Panc1 (cell line): Measurements from ENCODE around the gene USP9X. TPM values are rescaled to one million over a fixed set of nuclear protein-coding genes. Genes with fewer than 3 reads are reported as not detected.

Experiments
- ATAC-seq: fragments of 200-7000 bp; cut with Tn5 transposase; 2 replicates; pipeline ENCODE4 v1.9.1; 2020; ENCODE audit warnings: mild to moderate bottlenecking, moderate library complexity
- BruUV-seq: library from RNA; stranded (reverse); fragments of 400-500 nt; replicated peaks from 2 replicates; lab custom pipeline; 2021; lab: Mats Ljungman, UMichigan
- CTCF ChIA-PET: fragments of 300-600 bp; sonication (Branson Sonifier 250); formaldehyde crosslinking; loops from one replicate; lab custom pipeline; 2022; ENCODE audit warnings: antibody characterized with exemption; lab: Charles Lee
- POLR2A ChIA-PET: fragments of 300-600 bp; sonication (Branson Sonifier 250); formaldehyde crosslinking; loops from one replicate; lab custom pipeline; 2022; ENCODE audit warnings: antibody characterized with exemption; lab: Charles Lee
- DNase-seq: peaks from one replicate; pipeline ENCODE4 v3.0.0-alpha.2; 2010; ENCODE audit warnings: low read depth, low spot score
- H3K27ac ChIP-seq: 2 replicates; pipeline ENCODE4 v1.5.1; 2011; ENCODE audit warnings: mild to moderate bottlenecking, low read length, inconsistent platforms
- H3K27me3 ChIP-seq: fragments of 200-500 bp; sonication (Bioruptor generic); 2 replicates; pipeline ENCODE4 v1.6.0; 2014; ENCODE audit warnings: low read length, inconsistent platforms; ENCODE audit not compliant: control insufficient read depth, insufficient read depth
- H3K36me3 ChIP-seq: fragments of 200-500 bp; sonication (Bioruptor generic); 2 replicates; pipeline ENCODE4 v1.5.1; 2014; ENCODE audit warnings: inconsistent platforms, mild to moderate bottlenecking, low read length, moderate library complexity; ENCODE audit not compliant: control insufficient read depth, insufficient read depth
- H3K4me1 ChIP-seq: 2 replicates; pipeline ENCODE4 v1.5.1; 2011; ENCODE audit warnings: inconsistent platforms, mild to moderate bottlenecking, low read length, moderate library complexity; ENCODE audit not compliant: control insufficient read depth, insufficient read depth
- H3K4me3 ChIP-seq, 2 experiments: 2 replicates each; pipeline ENCODE4 v1.5.1; 2011 to 2012; ENCODE audit warnings: low read depth in 2 of 2, low read length in 2 of 2, mild to moderate bottlenecking in 2 of 2, inconsistent platforms in 1 of 2, moderate library complexity in 1 of 2
- H3K9me3 ChIP-seq: fragments of 200-500 bp; sonication (Bioruptor generic); 2 replicates; pipeline ENCODE4 v1.5.1; 2014; ENCODE audit warnings: low read depth, mild to moderate bottlenecking, inconsistent platforms, low read length, moderate library complexity; ENCODE audit not compliant: control insufficient read depth, insufficient read depth
- POLR2AphosphoS5 ChIP-seq: IDR thresholded peaks from 2 replicates; pipeline ENCODE4 v1.6.1; 2012; ENCODE audit warnings: mild to moderate bottlenecking, low read depth, low read length, moderate library complexity
- SIN3A ChIP-seq: IDR thresholded peaks from 2 replicates; pipeline ENCODE4 v1.6.1; 2012; ENCODE audit warnings: low read depth, mild to moderate bottlenecking, low read length, moderate library complexity, borderline replicate concordance; ENCODE audit not compliant: insufficient read depth
- TCF7L2 ChIP-seq: IDR thresholded peaks from 2 replicates; pipeline ENCODE4 v1.6.1; 2011; ENCODE audit warnings: mild to moderate bottlenecking, low read depth, low read length, inconsistent platforms
- in situ Hi-C: cut with HindIII; loops from 2 replicates; pipeline ENCODE4 v1.10.0; 2016; ENCODE audit warnings: low sequenced_read_pairs, low pct_unique_long_range_greater_than_20kb
- intact Hi-C: fragments of 100-400 bp; cut with micrococcal nuclease; formaldehyde crosslinking; loops from one replicate; pipeline ENCODE4 v1.10.0; 2022; ENCODE audit not compliant: unreplicated experiment
- total RNA-seq: library from RNA; stranded (reverse); gene quantifications from one replicate; pipeline ENCODE4 v1.2.1, GENCODE V29; 2021; ENCODE audit not compliant: unreplicated experiment
- TF ChIP-seq, protein P1 (sequence below): fragments of 450-650 bp; IDR thresholded peaks from 2 replicates; pipeline ENCODE4 v1.5.1; 2017; ENCODE audit warnings: mild to moderate bottlenecking
- TF ChIP-seq, protein P2 (sequence below), 2 experiments: IDR thresholded peaks; 2 replicates each; pipeline ENCODE4 v1.6.1; 2011 to 2012; ENCODE audit warnings: low read depth in 2 of 2, control low read depth in 1 of 2, low read length in 1 of 2, mild to moderate bottlenecking in 1 of 2, moderate library complexity in 1 of 2; ENCODE audit not compliant: insufficient read depth in 1 of 2

The USP9X gene
- total RNA-seq, 1 experiment from 2014 or later, result 44.4 TPM

- Histone ChIP-seq H3K36me3 (no peaks in the 10 kb centered on the region), H3K4me3 (no peak overlapping the region), H3K27me3 (no peaks in the 10 kb centered on the region), H3K27ac (no peak overlapping the region), H3K9me3 (no peaks in the 10 kb centered on the region), H3K4me1 (no peaks in the 10 kb centered on the region)
- BruUV-seq, result no TSS peak
- intact Hi-C loops, result no loop called here
- DNase-seq (no peak), ATAC-seq (no peak)
- in situ Hi-C loops, result no loop called here
- CTCF ChIA-PET, result no interaction called here
- TF ChIP-seq POLR2AphosphoS5 (no peak), TCF7L2 (no peak), SIN3A (no peak)
- TF ChIP-seq, protein P1, sequence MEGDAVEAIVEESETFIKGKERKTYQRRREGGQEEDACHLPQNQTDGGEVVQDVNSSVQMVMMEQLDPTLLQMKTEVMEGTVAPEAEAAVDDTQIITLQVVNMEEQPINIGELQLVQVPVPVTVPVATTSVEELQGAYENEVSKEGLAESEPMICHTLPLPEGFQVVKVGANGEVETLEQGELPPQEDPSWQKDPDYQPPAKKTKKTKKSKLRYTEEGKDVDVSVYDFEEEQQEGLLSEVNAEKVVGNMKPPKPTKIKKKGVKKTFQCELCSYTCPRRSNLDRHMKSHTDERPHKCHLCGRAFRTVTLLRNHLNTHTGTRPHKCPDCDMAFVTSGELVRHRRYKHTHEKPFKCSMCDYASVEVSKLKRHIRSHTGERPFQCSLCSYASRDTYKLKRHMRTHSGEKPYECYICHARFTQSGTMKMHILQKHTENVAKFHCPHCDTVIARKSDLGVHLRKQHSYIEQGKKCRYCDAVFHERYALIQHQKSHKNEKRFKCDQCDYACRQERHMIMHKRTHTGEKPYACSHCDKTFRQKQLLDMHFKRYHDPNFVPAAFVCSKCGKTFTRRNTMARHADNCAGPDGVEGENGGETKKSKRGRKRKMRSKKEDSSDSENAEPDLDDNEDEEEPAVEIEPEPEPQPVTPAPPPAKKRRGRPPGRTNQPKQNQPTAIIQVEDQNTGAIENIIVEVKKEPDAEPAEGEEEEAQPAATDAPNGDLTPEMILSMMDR, result no peak
- TF ChIP-seq, protein P2, sequence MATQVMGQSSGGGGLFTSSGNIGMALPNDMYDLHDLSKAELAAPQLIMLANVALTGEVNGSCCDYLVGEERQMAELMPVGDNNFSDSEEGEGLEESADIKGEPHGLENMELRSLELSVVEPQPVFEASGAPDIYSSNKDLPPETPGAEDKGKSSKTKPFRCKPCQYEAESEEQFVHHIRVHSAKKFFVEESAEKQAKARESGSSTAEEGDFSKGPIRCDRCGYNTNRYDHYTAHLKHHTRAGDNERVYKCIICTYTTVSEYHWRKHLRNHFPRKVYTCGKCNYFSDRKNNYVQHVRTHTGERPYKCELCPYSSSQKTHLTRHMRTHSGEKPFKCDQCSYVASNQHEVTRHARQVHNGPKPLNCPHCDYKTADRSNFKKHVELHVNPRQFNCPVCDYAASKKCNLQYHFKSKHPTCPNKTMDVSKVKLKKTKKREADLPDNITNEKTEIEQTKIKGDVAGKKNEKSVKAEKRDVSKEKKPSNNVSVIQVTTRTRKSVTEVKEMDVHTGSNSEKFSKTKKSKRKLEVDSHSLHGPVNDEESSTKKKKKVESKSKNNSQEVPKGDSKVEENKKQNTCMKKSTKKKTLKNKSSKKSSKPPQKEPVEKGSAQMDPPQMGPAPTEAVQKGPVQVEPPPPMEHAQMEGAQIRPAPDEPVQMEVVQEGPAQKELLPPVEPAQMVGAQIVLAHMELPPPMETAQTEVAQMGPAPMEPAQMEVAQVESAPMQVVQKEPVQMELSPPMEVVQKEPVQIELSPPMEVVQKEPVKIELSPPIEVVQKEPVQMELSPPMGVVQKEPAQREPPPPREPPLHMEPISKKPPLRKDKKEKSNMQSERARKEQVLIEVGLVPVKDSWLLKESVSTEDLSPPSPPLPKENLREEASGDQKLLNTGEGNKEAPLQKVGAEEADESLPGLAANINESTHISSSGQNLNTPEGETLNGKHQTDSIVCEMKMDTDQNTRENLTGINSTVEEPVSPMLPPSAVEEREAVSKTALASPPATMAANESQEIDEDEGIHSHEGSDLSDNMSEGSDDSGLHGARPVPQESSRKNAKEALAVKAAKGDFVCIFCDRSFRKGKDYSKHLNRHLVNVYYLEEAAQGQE (IDR thresholded peaks at IDR 0.05; ENCODE audit: insufficient read depth in 1 of 2, low read depth in 2 of 2, low read length in 1 of 2), result no peak
- POLR2A ChIA-PET, result no interaction called here
These were observed 8.5 kb upstream of the USP9X start for GRCh38 chrX:41076742-41077141.

DNA sequence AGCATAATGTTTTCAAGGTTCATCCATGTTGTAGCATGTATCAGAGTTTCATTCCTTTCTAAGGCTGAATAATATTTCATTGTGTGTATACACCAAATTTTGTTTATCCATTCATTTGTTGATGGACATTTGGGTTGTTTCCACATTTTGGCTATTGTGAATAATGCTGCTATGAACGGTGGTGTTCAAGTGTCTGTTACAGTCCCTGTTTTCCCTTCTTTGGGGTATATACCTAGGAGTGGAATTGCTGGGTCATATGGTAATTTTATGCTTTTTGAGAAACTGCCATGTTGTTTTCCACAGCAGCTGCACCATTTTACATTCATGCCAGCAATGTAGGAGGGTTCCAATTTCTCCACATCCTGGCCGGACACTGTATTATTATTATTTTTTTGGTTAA lies 3.4 kb upstream of the USP9X start:
- no peaks in the 10 kb centered on the region for H3K36me3 ChIP-seq
- H3K9me3 ChIP-seq, result no peaks in the 10 kb centered on the region
- ChIA-PET CTCF (no interaction called here), POLR2A (no interaction called here)
- H3K4me3 ChIP-seq, result no peak overlapping the region
- in situ Hi-C loops (no loop called here), intact Hi-C loops (no loop called here)
- BruUV-seq, result no TSS peak
- H3K27me3 ChIP-seq, result no peaks in the 10 kb centered on the region
- no peak overlapping the region for H3K27ac ChIP-seq
- TF ChIP-seq, protein P2 (IDR thresholded peaks at IDR 0.05; ENCODE audit: insufficient read depth in 1 of 2, low read depth in 2 of 2, low read length in 1 of 2), result no peak
- TF ChIP-seq POLR2AphosphoS5, result no peak
- TF ChIP-seq TCF7L2, result no peak
- no peak for TF ChIP-seq SIN3A
- TF ChIP-seq, protein P1, result no peak
- ATAC-seq (no peak), DNase-seq (no peak)
- no peaks in the 10 kb centered on the region for H3K4me1 ChIP-seq
